Keratinocyte (primary cell): Measurements from ENCODE around the gene ZNF763. TPM values are rescaled to one million over a fixed set of nuclear protein-coding genes. Genes with fewer than 3 reads are reported as not detected.

Experiments used
- DNase-seq: peaks from one replicate; pipeline ENCODE4 v3.0.0-alpha.2; 2011; ENCODE audit warnings: low read depth, missing footprints, low spot score
- FAIRE-seq: peaks from 2 replicates; lab custom pipeline; 2011; peaks lifted over from hg19 to GRCh38; lab: Jason Lieb, UNC
- H2AFZ ChIP-seq: 2 replicates; pipeline ENCODE4 v1.6.0; 2012; ENCODE audit warnings: low read length, control low read depth, inconsistent platforms; ENCODE audit not compliant: control insufficient read depth
- H3K27ac ChIP-seq: 2 replicates; pipeline ENCODE4 v1.5.1; 2011; ENCODE audit warnings: low read length; ENCODE audit not compliant: control insufficient read depth, insufficient read depth
- H3K27me3 ChIP-seq: 3 replicates; pipeline ENCODE4 v1.6.0; 2011; ENCODE audit warnings: low read length; ENCODE audit not compliant: control insufficient read depth, insufficient read depth; ENCODE audit errors: extremely low read depth
- H3K36me3 ChIP-seq, 2 experiments: 2 replicates in 1 of 2; 3 replicates in 1 of 2; pipeline ENCODE4 v1.5.1; 2011; ENCODE audit warnings: low read length in 2 of 2, mild to moderate bottlenecking in 1 of 2; ENCODE audit not compliant: control insufficient read depth in 2 of 2, insufficient read depth in 2 of 2; ENCODE audit errors: extremely low read depth in 1 of 2
- H3K4me1 ChIP-seq: 3 replicates; pipeline ENCODE4 v1.5.1; 2011; ENCODE audit warnings: low read length; ENCODE audit not compliant: control insufficient read depth, insufficient read depth; ENCODE audit errors: extremely low read depth
- H3K4me2 ChIP-seq: 3 replicates; pipeline ENCODE4 v1.6.0; 2011; ENCODE audit warnings: low read depth, low read length; ENCODE audit not compliant: control insufficient read depth, insufficient read depth; ENCODE audit errors: extremely low read depth
- H3K4me3 ChIP-seq, 3 experiments: fragments of 200-600 bp in 1 of 3; sonication (generic) in 1 of 3; 2 replicates in 2 of 3; 3 replicates in 1 of 3; pipeline ENCODE4 v1.5.1; 2011 to 2016; ENCODE audit warnings: low read length in 3 of 3, mild to moderate bottlenecking in 3 of 3, control low read depth in 2 of 3, inconsistent platforms in 1 of 3, low read depth in 1 of 3, mixed read lengths in 1 of 3, mixed run types in 1 of 3, moderate library complexity in 1 of 3; ENCODE audit not compliant: control insufficient read depth in 2 of 3, insufficient read depth in 2 of 3; ENCODE audit errors: extremely low read depth in 1 of 3
- H3K79me2 ChIP-seq: 2 replicates; pipeline ENCODE4 v1.6.0; 2012; ENCODE audit warnings: low read length; ENCODE audit not compliant: control insufficient read depth, insufficient read depth
- H3K9ac ChIP-seq: 3 replicates; pipeline ENCODE4 v1.6.0; 2011; ENCODE audit warnings: low read length; ENCODE audit not compliant: control insufficient read depth, insufficient read depth; ENCODE audit errors: extremely low read depth
- H3K9me1 ChIP-seq: 3 replicates; pipeline ENCODE4 v1.6.0; 2011; ENCODE audit warnings: low read length; ENCODE audit not compliant: control insufficient read depth, insufficient read depth; ENCODE audit errors: extremely low read depth
- H3K9me3 ChIP-seq: 2 replicates; pipeline ENCODE4 v1.5.1; 2012; ENCODE audit warnings: low read depth, low read length; ENCODE audit not compliant: control insufficient read depth
- H4K20me1 ChIP-seq: 3 replicates; pipeline ENCODE4 v1.6.0; 2011; ENCODE audit warnings: low read length; ENCODE audit not compliant: control insufficient read depth, insufficient read depth; ENCODE audit errors: extremely low read depth
- EZH2 ChIP-seq: IDR thresholded peaks from one replicate; pipeline ENCODE4 v1.6.1; 2012; ENCODE audit warnings: inconsistent platforms, mild to moderate bottlenecking, low read length, moderate library complexity
- dilution Hi-C: fragments of 300-500 bp; cut with MboI; formaldehyde crosslinking; loops from one replicate; pipeline ENCODE4 v1.7.0; 2020; ENCODE audit warnings: low sequenced_read_pairs; ENCODE audit not compliant: extremely low pct_ligation_motif_present
- polyA plus RNA-seq, 5 experiments: library from polyadenylated mRNA; depleted of rRNA in 3 of 5; stranded (reverse) in 3 of 5; stranded (forward) in 1 of 5; unstranded in 1 of 5; fragments of >200 nt; gene quantifications; 1 replicate in 1 of 5; 2 replicates in 3 of 5; 3 replicates in 1 of 5; pipeline versions ENCODE4 v1.2.1 to v1.2.3, GENCODE V29; 2011 to 2012; ENCODE audit warnings: missing spikeins in 2 of 5, low read depth in 1 of 5, low replicate concordance in 1 of 5
- TF ChIP-seq, protein P1 (sequence below), 3 experiments: IDR thresholded peaks in 1 of 3; conservative IDR thresholded peaks in 1 of 3; optimal IDR thresholded peaks in 1 of 3; 2 replicates in 2 of 3; 3 replicates in 1 of 3; pipeline versions ENCODE3 to v1.5.1; 2011; ENCODE audit warnings: low read length in 3 of 3, mild to moderate bottlenecking in 3 of 3, moderate library complexity in 2 of 3, control low read depth in 1 of 3, inconsistent platforms in 1 of 3; ENCODE audit not compliant: insufficient read depth in 2 of 3; ENCODE audit errors: extremely low read depth in 1 of 3

ZNF763 gene
- polyA plus RNA-seq, 1 donor (not counting 4 experiments of a cell fraction or from before 2014, with no cell fraction given) = 2.3 TPM

DNA sequence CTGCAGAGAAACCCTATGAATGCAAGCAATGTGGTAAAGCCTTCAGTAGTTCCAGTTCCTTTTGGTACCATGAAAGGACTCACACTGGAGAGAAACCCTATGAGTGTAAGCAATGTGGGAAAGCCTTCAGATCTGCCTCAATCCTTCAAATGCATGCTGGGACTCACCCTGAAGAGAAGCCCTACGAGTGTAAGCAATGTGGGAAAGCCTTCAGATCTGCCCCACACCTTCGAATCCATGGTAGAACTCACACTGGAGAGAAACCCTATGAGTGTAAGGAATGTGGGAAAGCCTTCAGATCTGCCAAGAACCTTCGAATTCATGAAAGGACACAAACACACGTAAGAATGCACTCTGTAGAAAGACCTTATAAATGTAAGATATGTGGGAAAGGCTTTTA lies 14.7 kb downstream of the ZNF763 start:
- TF ChIP-seq EZH2 = no peak
- TF ChIP-seq, protein P1, sequence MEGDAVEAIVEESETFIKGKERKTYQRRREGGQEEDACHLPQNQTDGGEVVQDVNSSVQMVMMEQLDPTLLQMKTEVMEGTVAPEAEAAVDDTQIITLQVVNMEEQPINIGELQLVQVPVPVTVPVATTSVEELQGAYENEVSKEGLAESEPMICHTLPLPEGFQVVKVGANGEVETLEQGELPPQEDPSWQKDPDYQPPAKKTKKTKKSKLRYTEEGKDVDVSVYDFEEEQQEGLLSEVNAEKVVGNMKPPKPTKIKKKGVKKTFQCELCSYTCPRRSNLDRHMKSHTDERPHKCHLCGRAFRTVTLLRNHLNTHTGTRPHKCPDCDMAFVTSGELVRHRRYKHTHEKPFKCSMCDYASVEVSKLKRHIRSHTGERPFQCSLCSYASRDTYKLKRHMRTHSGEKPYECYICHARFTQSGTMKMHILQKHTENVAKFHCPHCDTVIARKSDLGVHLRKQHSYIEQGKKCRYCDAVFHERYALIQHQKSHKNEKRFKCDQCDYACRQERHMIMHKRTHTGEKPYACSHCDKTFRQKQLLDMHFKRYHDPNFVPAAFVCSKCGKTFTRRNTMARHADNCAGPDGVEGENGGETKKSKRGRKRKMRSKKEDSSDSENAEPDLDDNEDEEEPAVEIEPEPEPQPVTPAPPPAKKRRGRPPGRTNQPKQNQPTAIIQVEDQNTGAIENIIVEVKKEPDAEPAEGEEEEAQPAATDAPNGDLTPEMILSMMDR (optimal IDR thresholded peaks at IDR 0.05 in 1 of 3, IDR thresholded peaks at IDR 0.05 in 1 of 3, conservative IDR thresholded peaks at IDR 0.05 in 1 of 3; ENCODE audit: extremely low read depth in 1 of 3, insufficient read depth in 2 of 3, low read length in 3 of 3) = no peak
- H3K36me3 ChIP-seq = peaks cover 0 to 3% of the 10 kb centered on the region in 2 experiments
- H3K4me2 ChIP-seq = no peak overlapping the region
- H3K4me3 ChIP-seq = no peak overlapping the region
- no peaks in the 10 kb centered on the region for H3K79me2 ChIP-seq
- H3K9me1 ChIP-seq = no peaks in the 10 kb centered on the region
- DNase-seq = no peak
- no peak overlapping the region for H3K27ac ChIP-seq
- H3K4me1 ChIP-seq = peaks cover 5% of the 10 kb centered on the region
- no peak for FAIRE-seq
- no peak overlapping the region for H3K9ac ChIP-seq
- no peaks in the 10 kb centered on the region for H4K20me1 ChIP-seq
- peaks cover 32% of the 10 kb centered on the region for H3K9me3 ChIP-seq
- H2AFZ ChIP-seq = no peak overlapping the region
- no peaks in the 10 kb centered on the region for H3K27me3 ChIP-seq
- dilution Hi-C loops = no loop called here

DNA sequence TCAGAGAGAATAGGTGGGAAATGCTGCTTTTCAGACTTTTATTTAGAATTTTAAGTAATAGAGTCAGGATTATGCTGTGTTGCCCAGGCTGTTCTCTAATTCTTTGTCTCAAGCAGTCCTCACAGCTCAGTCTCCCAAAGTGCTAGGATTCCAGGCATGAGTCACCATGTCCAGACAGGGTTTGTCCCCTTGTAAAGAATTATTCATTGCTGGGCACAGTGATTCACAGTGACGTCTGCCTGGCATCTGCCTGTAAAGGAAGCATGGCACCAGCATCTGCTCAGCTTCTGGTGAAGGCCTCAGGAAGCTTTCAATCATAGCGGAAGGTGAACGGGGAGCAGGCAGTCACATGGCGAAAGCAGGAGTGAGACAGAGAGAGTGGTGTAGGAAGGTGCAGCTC lies 17.7 kb downstream of the ZNF763 start:
- dilution Hi-C loops = no loop called here

More for the DNA sequence above, 17.7 kb downstream of the ZNF763 start:
- H3K4me1 ChIP-seq = no peaks in the 10 kb centered on the region
- no peak overlapping the region for H3K4me3 ChIP-seq
- H2AFZ ChIP-seq = no peak overlapping the region
- H4K20me1 ChIP-seq = no peaks in the 10 kb centered on the region
- H3K79me2 ChIP-seq = no peaks in the 10 kb centered on the region
- H3K27ac ChIP-seq = no peak overlapping the region
- peaks cover 31% of the 10 kb centered on the region for H3K9me3 ChIP-seq
- peaks cover 0 to 3% of the 10 kb centered on the region in 2 experiments for H3K36me3 ChIP-seq
- DNase-seq = no peak
- H3K9me1 ChIP-seq = no peaks in the 10 kb centered on the region
- no peak overlapping the region for H3K9ac ChIP-seq
- H3K4me2 ChIP-seq = no peak overlapping the region
- H3K27me3 ChIP-seq = no peaks in the 10 kb centered on the region
- no peak for FAIRE-seq
- TF ChIP-seq, protein P1 (optimal IDR thresholded peaks at IDR 0.05 in 1 of 3, IDR thresholded peaks at IDR 0.05 in 1 of 3, conservative IDR thresholded peaks at IDR 0.05 in 1 of 3; ENCODE audit: extremely low read depth in 1 of 3, insufficient read depth in 2 of 3, low read length in 3 of 3) = no peak
- no peak for TF ChIP-seq EZH2
